K562 (cell line): ENCODE data around the gene UBE2I. TPM values are rescaled to one million over a fixed set of nuclear protein-coding genes. Genes with fewer than 3 reads are reported as not detected.
A peak's percentile ranks its signal among the peaks of the same experiment; 100 is the strongest.

Experiments
- BCOR ChIP-seq: fragments of 450-650 bp; IDR thresholded peaks from 2 replicates; pipeline ENCODE4 v1.6.1; 2016
- BRD4 ChIP-seq: fragments of 200-600 bp; sonication (generic); IDR thresholded peaks from 2 replicates; pipeline ENCODE4 v1.6.1; 2017; ENCODE audit warnings: inconsistent platforms
- ELF4 ChIP-seq: fragments of 450-650 bp; formaldehyde crosslinking; IDR thresholded peaks from 2 replicates; pipeline ENCODE4 v1.4.0; 2022; ENCODE audit warnings: missing genetic modification characterization
- HDAC1 ChIP-seq, 2 experiments: fragments of 450-650 bp; IDR thresholded peaks; 2 replicates each; pipeline ENCODE4 v1.6.1; 2016 to 2017; ENCODE audit warnings: inconsistent platforms in 1 of 2, mild to moderate bottlenecking in 1 of 2, moderate library complexity in 1 of 2
- JUND ChIP-seq, 2 experiments: IDR thresholded peaks; 2 replicates in 1 of 2; 3 replicates in 1 of 2; pipeline ENCODE4 v1.6.1; 2011; ENCODE audit warnings: borderline replicate concordance in 2 of 2, low read depth in 2 of 2, low read length in 2 of 2, improper control_type of control experiment in 1 of 2, missing biosample characterization in 1 of 2, missing genetic modification characterization in 1 of 2, missing genetic modification reagents in 1 of 2
- MAFF ChIP-seq: IDR thresholded peaks from 2 replicates; pipeline ENCODE4 v1.6.1; 2012; ENCODE audit warnings: low read length, improper control_type of control experiment
- RBM14 ChIP-seq: fragments of 200-400 bp; formaldehyde crosslinking; IDR thresholded peaks from 2 replicates; pipeline ENCODE4 v1.6.1; 2018; ENCODE audit warnings: low read depth, mild to moderate bottlenecking, low read length, moderate library complexity, borderline replicate concordance; ENCODE audit not compliant: insufficient read depth
- SMAD3 ChIP-seq: fragments of 450-650 bp; formaldehyde crosslinking; conservative IDR thresholded peaks from 2 replicates; pipeline ENCODE4 v1.4.0; 2020; ENCODE audit warnings: mild to moderate bottlenecking
- SMARCE1 ChIP-seq: fragments of 450-650 bp; IDR thresholded peaks from 2 replicates; pipeline ENCODE4 v1.7.1; 2016; ENCODE audit warnings: mild to moderate bottlenecking
- TAF1 ChIP-seq: IDR thresholded peaks from 2 replicates; pipeline ENCODE4 v1.6.1; 2011; ENCODE audit warnings: mild to moderate bottlenecking, low read length, moderate library complexity; ENCODE audit not compliant: insufficient read depth, control insufficient read depth, severe bottlenecking; ENCODE audit errors: extremely low read depth
- ZNF175 ChIP-seq: fragments of 200-800 bp; sonication (Bioruptor generic); IDR thresholded peaks from 2 replicates; pipeline ENCODE4 v1.6.1; 2016; ENCODE audit warnings: low read depth, mild to moderate bottlenecking, missing genetic modification characterization, missing compliant biosample characterization
- ZNF707 ChIP-seq: fragments of 250-450 bp; sonication (Bioruptor Pico); conservative IDR thresholded peaks from 2 replicates; pipeline ENCODE4 v1.8.0; 2022; ENCODE audit warnings: inconsistent platforms, mild to moderate bottlenecking, moderate library complexity
- polyA plus RNA-seq, 8 experiments: library from polyadenylated mRNA; depleted of rRNA in 4 of 8; stranded (reverse) in 5 of 8; unstranded in 3 of 8; fragments of >200 nt; fragmentation: Nextera tagmentation in 2 of 8; fragmentation: Illumina TruSeq in 1 of 8; extraction: Ambion mirVana in 2 of 8; extraction: Trizol in 1 of 8; gene quantifications; 2 replicates each; pipeline versions ENCODE4 v1.2.1 to v1.2.3, GENCODE V29; 2011 to 2014; ENCODE audit warnings: inconsistent platforms in 1 of 8, missing spikeins in 1 of 8
- total RNA-seq, 7 experiments: library from RNA; depleted of rRNA in 6 of 7; stranded (reverse); fragments of >200 nt in 6 of 7; fragmentation: Illumina TruSeq in 2 of 7; extraction: Trizol in 2 of 7; gene quantifications; 2 replicates each; pipeline versions ENCODE4 v1.2.1 to v1.2.3, GENCODE V29; 2011 to 2021; ENCODE audit warnings: low replicate concordance in 1 of 7
- TF ChIP-seq, protein P1 (sequence below): IDR thresholded peaks from 2 replicates; pipeline ENCODE4 v1.6.1; 2012; ENCODE audit warnings: low read depth, low read length, improper control_type of control experiment, borderline replicate concordance
- TF ChIP-seq, protein P2 (sequence below), 2 experiments: fragments of 450-650 bp; IDR thresholded peaks; 2 replicates each; pipeline ENCODE4 v1.6.1; 2018; ENCODE audit warnings: mild to moderate bottlenecking in 2 of 2, low read depth in 1 of 2; ENCODE audit not compliant: partially characterized antibody in 2 of 2
- TF ChIP-seq, protein P3 (sequence below): fragments of 450-650 bp; IDR thresholded peaks from 2 replicates; pipeline ENCODE4 v1.6.1; 2016; ENCODE audit warnings: mild to moderate bottlenecking
- TF ChIP-seq, protein P4 (sequence below): IDR thresholded peaks from 3 replicates; pipeline ENCODE4 v1.6.1; 2011; ENCODE audit warnings: borderline replicate concordance, mild to moderate bottlenecking; ENCODE audit not compliant: insufficient read length, insufficient read depth

The UBE2I gene
- total and polyA plus RNA-seq, 9 of the 15 experiments (the other 6 are each of a cell fraction or from before 2014, with no cell fraction given): 36.6 to 254 (median 104) TPM

DNA sequence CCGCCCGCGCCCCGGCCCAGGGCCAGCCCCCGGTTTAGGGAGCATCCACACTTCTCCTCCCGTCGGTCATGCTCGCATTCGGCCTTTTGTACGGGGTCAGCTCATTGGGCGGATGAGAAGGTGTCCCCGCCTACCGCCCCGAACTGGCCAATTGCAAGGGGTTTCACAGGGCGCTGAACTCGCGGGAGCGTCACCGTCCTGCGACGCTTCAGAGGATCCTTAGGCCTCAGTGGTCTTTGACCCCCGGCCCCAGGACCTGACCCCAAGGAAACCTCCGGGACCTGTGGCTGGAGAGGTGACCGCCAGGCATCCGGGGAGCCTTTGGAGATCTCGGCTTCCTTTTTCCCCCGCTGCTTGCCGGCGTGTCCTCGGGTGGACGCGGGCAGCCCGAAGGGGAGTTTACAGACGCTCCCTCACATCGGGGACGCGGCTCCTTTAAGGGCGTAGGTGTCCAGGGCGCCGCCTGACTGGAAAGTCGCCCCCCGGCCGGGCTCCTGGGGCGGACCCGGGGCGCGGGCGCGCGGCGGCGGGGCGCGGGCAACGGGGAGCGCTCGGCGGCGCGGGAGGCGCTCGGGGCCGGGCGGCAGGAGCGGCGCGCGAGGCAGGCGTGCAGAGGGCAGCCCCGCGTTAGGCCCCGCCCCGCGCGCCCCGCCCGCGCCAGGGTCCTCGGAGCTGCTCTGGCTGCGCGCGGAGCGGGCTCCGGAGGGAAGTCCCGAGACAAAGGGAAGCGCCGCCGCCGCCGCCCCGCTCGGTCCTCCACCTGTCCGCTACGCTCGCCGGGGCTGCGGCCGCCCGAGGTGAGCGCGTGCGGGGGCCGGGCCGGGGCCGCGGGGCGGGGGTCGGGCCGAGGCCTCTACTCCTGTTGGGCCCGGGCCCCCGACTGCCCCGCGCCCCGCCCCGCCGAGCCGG is at the start of gene UBE2I (continued):
- TF ChIP-seq ZNF175 (CRISPR knock-in tag) (no peak), MAFF (no peak), HDAC1 (IDR thresholded peaks at IDR 0.05) (no peak), ELF4 (CRISPR knock-in tag) (no peak), ZNF707 (CRISPR knock-in tag) (no peak), BRD4 (peak; percentile 99), SMAD3 (CRISPR knock-in tag) (peak; percentile 71; the same call in 1 of the 2 replicates), TAF1 (peak; percentile 70), BCOR (0 out of 2 replicates have a peak, but pooled peaks have one; percentile 36), RBM14 (no peak), SMARCE1 (no peak), JUND (IDR thresholded peaks at IDR 0.05; ENCODE audit: borderline replicate concordance, low read depth, low read length) (peak; percentile 49), JUND (tag; IDR thresholded peaks at IDR 0.05; ENCODE audit: borderline replicate concordance, low read depth, low read length) (0 out of 3 replicates have a peak, but pooled peaks have one; percentile 26)
- TF ChIP-seq, protein P1, sequence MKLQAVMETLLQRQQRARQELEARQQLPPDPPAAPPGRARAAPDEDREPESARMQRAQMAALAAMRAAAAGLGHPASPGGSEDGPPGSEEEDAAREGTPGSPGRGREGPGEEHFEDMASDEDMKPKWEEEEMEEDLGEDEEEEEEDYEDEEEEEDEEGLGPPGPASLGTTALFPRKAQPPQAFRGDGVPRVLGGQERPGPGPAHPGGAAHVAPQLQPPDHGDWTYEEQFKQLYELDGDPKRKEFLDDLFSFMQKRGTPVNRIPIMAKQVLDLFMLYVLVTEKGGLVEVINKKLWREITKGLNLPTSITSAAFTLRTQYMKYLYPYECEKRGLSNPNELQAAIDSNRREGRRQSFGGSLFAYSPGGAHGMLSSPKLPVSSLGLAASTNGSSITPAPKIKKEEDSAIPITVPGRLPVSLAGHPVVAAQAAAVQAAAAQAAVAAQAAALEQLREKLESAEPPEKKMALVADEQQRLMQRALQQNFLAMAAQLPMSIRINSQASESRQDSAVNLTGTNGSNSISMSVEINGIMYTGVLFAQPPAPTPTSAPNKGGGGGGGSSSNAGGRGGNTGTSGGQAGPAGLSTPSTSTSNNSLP: no peak
- TF ChIP-seq, protein P2, sequence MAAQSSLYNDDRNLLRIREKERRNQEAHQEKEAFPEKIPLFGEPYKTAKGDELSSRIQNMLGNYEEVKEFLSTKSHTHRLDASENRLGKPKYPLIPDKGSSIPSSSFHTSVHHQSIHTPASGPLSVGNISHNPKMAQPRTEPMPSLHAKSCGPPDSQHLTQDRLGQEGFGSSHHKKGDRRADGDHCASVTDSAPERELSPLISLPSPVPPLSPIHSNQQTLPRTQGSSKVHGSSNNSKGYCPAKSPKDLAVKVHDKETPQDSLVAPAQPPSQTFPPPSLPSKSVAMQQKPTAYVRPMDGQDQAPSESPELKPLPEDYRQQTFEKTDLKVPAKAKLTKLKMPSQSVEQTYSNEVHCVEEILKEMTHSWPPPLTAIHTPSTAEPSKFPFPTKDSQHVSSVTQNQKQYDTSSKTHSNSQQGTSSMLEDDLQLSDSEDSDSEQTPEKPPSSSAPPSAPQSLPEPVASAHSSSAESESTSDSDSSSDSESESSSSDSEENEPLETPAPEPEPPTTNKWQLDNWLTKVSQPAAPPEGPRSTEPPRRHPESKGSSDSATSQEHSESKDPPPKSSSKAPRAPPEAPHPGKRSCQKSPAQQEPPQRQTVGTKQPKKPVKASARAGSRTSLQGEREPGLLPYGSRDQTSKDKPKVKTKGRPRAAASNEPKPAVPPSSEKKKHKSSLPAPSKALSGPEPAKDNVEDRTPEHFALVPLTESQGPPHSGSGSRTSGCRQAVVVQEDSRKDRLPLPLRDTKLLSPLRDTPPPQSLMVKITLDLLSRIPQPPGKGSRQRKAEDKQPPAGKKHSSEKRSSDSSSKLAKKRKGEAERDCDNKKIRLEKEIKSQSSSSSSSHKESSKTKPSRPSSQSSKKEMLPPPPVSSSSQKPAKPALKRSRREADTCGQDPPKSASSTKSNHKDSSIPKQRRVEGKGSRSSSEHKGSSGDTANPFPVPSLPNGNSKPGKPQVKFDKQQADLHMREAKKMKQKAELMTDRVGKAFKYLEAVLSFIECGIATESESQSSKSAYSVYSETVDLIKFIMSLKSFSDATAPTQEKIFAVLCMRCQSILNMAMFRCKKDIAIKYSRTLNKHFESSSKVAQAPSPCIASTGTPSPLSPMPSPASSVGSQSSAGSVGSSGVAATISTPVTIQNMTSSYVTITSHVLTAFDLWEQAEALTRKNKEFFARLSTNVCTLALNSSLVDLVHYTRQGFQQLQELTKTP (IDR thresholded peaks at IDR 0.05; ENCODE audit: low read depth in 1 of 2, partially characterized antibody in 2 of 2): peak in 1 of 2 experiments; percentile 91
- TF ChIP-seq, protein P3, sequence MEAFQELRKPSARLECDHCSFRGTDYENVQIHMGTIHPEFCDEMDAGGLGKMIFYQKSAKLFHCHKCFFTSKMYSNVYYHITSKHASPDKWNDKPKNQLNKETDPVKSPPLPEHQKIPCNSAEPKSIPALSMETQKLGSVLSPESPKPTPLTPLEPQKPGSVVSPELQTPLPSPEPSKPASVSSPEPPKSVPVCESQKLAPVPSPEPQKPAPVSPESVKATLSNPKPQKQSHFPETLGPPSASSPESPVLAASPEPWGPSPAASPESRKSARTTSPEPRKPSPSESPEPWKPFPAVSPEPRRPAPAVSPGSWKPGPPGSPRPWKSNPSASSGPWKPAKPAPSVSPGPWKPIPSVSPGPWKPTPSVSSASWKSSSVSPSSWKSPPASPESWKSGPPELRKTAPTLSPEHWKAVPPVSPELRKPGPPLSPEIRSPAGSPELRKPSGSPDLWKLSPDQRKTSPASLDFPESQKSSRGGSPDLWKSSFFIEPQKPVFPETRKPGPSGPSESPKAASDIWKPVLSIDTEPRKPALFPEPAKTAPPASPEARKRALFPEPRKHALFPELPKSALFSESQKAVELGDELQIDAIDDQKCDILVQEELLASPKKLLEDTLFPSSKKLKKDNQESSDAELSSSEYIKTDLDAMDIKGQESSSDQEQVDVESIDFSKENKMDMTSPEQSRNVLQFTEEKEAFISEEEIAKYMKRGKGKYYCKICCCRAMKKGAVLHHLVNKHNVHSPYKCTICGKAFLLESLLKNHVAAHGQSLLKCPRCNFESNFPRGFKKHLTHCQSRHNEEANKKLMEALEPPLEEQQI: no peak
- TF ChIP-seq, protein P4, sequence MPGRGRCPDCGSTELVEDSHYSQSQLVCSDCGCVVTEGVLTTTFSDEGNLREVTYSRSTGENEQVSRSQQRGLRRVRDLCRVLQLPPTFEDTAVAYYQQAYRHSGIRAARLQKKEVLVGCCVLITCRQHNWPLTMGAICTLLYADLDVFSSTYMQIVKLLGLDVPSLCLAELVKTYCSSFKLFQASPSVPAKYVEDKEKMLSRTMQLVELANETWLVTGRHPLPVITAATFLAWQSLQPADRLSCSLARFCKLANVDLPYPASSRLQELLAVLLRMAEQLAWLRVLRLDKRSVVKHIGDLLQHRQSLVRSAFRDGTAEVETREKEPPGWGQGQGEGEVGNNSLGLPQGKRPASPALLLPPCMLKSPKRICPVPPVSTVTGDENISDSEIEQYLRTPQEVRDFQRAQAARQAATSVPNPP: no peak
